Amniotic epithelial cell (primary cell): ENCODE measurements around the gene SQSTM1.

ENCODE experiments used
- DNase-seq: peaks from one replicate; pipeline ENCODE4 v3.0.0-alpha.2; 2010; ENCODE audit warnings: low read depth

The SQSTM1 gene

GRCh38 chr5:179806250-179807048, 14.3 kb upstream of the SQSTM1 start, which contains the start of gene MGAT4B:
Gene MGAT4B, minus strand, starts transcription at chr5:179806866. Its CDS starts 283 bp downstream, at chr5:179806583.
- DNase-seq = peak; percentile 64

- no peak for DNase-seq
These were observed 8.4 kb upstream of the SQSTM1 start for GRCh38 chr5:179812135-179812825.

- DNase-seq = no peak
These were observed 7.6 kb upstream of the SQSTM1 start for GRCh38 chr5:179812997-179813607.

- no peak for DNase-seq
These were observed 6.6 kb upstream of the SQSTM1 start for GRCh38 chr5:179814090-179814489.

DNA sequence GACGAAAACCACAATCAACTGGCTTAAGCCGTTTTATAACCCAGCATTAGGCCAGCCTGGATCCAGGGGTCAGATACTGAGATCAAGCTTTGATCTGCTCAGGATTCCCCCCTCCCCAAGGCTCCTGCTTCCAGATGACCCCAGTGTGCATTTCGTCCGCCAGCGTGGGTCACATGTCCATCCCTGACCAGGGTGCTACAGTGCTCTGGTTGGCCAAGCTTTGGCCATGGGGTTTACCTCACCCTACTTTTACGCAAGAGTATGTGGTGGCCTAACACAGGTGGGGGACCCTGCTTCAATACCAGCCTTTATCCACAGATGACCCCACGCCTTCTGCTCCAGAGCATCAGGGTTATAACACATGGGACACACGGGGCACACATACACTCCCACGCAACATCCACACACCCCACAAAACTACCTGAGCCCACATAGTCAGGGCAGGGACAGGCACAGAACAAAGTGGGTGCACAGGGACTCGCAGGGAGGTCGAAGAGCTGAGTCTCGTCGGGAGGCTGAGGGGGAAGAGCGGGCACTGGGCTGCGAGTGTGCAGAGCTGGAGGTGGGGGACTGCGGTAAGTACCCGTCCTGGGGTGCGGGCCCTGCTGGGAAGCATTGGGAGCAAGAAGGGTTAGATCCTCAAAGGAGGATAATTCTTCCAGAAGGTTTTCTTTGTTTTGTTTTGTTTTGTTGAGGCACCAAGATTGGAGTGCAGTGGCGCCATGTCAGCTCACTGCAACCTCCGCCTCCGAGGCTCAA, 5.0 kb upstream of the SQSTM1 start:
- DNase-seq = no peak

GRCh38 chr5:179816401-179816795, 4.3 kb upstream of the SQSTM1 start:
- DNase-seq = no peak

DNA sequence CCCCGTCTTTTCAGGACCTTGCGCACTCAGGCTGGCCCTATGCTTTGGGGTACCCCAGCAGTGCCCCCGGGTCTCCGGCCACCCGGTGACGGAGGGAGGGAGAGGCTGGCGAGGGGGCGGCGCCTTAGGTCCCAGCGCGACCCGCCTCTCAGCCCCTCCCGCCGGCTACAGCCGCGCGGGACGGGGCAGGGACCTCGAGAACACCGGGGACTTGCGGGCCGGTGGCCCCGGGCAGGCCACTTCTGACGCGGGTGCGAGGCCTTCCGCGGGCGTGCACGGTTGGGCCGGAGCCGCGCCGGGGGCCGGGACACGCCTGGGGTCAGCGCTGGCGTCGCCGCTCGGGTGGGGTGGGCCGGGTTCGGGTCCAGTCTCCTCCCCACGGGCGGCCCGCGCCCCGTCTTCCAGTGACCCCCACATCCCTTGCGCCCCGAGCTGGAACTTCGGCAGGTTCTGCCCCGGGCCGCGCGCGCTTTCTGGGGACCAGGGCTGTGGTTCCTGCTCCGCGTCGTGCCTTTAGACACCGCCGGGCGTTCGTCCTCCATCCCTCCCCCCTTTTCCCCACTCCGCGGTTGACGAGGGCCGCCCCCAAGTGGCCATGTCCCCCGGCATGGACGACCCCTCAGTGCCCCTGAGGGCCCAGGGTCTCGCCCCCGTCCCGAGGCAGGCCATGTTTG, 3.8 kb upstream of the SQSTM1 start:
- DNase-seq = no peak

DNA sequence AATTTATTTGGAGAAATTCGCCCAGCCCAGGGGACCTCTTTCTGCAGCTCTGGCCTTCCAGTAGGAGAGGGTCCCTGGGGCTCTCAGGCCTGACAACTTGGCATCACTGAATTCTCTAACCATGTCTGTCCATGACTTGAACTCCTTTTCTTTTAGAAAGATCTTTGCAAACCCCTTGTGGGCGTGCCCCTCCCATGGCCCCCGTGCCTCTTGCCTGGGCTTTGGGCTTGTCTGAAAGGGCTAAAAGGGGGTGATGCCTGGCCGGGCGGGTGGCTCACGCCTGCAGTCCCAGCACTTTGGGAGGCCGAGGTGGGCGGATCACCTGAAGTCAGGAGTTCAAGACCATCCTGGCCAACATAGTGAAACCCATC, 3.2 kb upstream of the SQSTM1 start:
- DNase-seq = no peak

GRCh38 chr5:179817890-179818745, 2.6 kb upstream of the SQSTM1 start:
- no peak for DNase-seq

- DNase-seq = peak; percentile 93
These were observed 1.9 kb upstream of the SQSTM1 start for GRCh38 chr5:179818746-179819295.

- DNase-seq = peak; percentile 73
These were observed 1.2 kb upstream of the SQSTM1 start for GRCh38 chr5:179819296-179820126.

DNA sequence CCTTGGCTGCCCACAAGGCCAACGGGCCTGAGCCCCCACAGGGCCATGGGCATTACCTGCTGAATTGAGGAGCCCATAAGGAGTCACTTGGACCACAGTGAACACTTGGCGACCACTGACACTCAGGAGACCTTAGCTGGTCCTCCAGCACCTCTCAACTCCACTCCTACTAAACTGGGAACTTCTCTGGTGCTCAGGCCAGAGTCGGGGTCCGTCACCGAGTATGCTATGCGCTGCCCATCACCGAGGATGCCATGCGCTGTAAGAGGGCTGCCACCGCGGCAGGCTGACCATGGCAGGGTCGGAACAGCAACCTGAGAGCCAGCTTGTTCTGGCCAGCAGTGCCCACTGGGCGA, 600 bp upstream of the SQSTM1 start:
- no peak for DNase-seq

DNA sequence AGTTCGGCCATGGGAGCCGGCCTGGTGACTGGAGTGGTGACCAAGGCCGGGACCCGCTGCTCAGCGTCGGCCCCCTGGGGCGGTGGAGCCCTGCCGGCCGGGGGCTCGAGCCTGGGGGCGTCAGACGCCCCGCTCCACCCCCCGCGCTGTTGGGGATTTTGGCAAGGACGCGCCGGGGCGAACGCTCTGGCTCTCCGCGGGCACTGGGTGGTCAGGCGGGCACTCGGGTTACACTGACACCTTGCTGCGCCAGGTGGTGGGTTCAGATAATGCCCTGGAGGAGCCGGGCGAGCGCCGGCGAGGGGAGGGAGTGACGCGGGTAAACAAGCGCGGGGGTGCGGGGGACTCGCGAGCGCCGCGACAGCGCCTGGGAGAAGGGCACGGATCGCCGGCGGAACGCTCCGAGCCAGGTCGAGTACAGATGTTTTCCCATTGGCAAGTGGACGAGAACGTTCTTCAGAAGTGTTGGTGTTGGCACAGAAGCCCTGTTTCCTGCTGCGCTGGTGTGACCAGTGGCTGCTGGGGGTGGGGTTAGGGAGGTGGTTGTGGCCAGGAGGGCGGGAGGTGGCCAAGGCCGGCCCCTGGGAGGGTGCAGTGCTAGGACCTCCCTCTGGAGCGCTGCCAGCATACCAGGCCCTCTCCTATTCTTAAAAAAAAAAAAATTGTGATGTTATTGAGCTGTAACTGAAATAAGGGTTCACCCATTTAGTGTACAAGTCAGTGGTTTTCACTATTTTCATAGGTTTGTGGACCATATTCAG, 773 bp downstream of the SQSTM1 start:
- DNase-seq = peak; percentile 88

- no peak for DNase-seq
These were observed 1.3 kb downstream of the SQSTM1 start for GRCh38 chr5:179822059-179822432.

GRCh38 chr5:179822444-179822990, 1.8 kb downstream of the SQSTM1 start:
- no peak for DNase-seq

DNA sequence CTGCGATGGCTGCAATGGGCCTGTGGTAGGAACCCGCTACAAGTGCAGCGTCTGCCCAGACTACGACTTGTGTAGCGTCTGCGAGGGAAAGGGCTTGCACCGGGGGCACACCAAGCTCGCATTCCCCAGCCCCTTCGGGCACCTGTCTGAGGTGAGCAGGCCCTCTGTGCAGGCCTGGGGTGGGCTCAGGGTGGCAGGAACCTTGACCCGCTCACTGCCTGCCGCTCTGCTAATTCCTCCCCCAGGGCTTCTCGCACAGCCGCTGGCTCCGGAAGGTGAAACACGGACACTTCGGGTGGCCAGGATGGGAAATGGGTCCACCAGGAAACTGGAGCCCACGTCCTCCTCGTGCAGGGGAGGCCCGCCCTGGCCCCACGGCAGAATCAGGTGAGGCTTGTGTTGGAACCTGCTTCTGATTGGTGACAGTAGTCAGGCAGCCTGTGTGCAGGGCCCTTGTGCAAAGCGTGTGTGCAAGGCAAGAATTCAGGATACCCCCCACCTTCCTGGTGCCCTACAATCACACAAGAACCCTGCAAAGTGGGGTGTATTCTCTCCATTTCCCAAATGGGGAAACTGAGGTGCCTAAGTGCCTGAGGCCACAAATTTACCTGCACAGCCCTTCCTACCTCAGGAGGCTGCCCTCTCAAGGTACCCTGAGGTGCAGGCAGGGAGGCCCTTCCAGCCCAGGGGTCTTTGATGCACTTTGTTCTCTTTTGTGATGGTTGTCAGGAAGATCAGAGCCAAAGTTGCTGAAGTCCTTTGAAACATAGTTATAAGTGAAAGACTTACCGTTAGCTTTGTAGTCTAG, 3.4 kb downstream of the SQSTM1 start:
- DNase-seq = no peak

GRCh38 chr5:179824745-179825112, 4.0 kb downstream of the SQSTM1 start:
- DNase-seq = no peak

- DNase-seq = no peak
These were observed 5.0 kb downstream of the SQSTM1 start for GRCh38 chr5:179825655-179826182.
